ENCODE data around the gene TWSG1. TPM values are rescaled to one million over a fixed set of nuclear protein-coding genes. Genes with fewer than 3 reads are reported as not detected.
"Not testable (repeated sequence)": the region's sequence is repeated elsewhere in the genome, so short reads cannot be mapped to it uniquely, and the experiment has no call there.

TWSG1 gene
- total and polyA plus RNA-seq, 5 donors = 9.9 to 19.2 (median 14.2) TPM

DNA sequence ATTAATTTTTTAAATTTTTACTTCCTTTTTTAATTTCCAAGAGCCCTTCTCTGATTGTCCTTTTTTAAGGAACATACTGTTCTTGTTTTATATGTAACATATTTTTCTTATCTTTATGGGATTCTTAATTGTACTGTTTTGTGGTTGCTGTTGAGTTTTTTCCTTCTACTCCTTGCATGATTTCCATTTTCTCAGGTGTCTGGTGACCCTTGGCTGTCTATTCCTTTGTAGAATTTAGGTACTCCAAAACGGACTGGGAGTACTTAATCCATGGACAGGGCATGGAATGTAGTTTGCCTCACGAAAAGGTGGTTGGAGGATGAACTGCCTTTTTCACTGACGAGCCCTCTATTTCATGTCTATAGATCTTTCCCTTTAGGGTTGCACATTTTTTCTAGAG, 26.6 kb downstream of the TWSG1 start:
- Histone ChIP-seq H3K27ac (ENCODE audit: low read length) (no peak overlapping the region), H3K9me3 (ENCODE audit: control insufficient read depth, low read length) (no peaks in the 10 kb centered on the region), H3K4me3 (ENCODE audit: low read length) (no peak overlapping the region), H3K27me3 (ENCODE audit: control insufficient read depth, insufficient read depth) (no peaks in the 10 kb centered on the region), H3K4me1 (ENCODE audit: control insufficient read depth, insufficient read depth, low read length) (no peaks in the 10 kb centered on the region)
- ATAC-seq (no peak), DNase-seq (no peak)
- intact Hi-C loops (cut with DNase I) = no loop called here
- 90% methylated on average over 3 of the region's 3 CpGs for WGBS

DNA sequence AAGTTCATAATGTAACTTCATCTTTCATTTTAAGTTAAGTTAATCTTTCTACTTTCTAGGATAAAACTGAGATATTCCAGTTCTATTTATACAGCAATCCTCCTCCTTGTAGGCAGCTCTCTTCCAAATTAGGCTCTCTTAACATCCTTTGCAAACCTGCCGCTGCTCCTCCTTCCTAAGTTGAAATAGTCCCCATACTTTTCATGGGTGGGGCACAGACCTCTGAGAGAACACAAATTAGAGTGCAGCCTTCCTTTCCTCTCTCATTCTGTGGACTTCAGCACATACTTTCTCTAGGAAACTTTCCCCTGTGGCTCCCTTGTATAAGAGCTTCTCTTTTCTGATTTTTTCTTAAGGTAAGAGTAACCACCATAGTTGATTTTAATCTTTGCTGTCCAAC, 28.3 kb downstream of the TWSG1 start:
- H3K4me3 ChIP-seq (ENCODE audit: low read length) = no peak overlapping the region
- no peak overlapping the region for H3K27ac ChIP-seq (ENCODE audit: low read length)
- ATAC-seq = no peak
- intact Hi-C loops (cut with DNase I) = no loop called here
- DNase-seq = no peak
- no peaks in the 10 kb centered on the region for H3K27me3 ChIP-seq (ENCODE audit: control insufficient read depth, insufficient read depth)
- no peaks in the 10 kb centered on the region for H3K9me3 ChIP-seq (ENCODE audit: control insufficient read depth, low read length)
- H3K4me1 ChIP-seq (ENCODE audit: control insufficient read depth, insufficient read depth, low read length) = no peaks in the 10 kb centered on the region
- 82% methylated on average over 1 of the region's 1 CpG for WGBS

DNA sequence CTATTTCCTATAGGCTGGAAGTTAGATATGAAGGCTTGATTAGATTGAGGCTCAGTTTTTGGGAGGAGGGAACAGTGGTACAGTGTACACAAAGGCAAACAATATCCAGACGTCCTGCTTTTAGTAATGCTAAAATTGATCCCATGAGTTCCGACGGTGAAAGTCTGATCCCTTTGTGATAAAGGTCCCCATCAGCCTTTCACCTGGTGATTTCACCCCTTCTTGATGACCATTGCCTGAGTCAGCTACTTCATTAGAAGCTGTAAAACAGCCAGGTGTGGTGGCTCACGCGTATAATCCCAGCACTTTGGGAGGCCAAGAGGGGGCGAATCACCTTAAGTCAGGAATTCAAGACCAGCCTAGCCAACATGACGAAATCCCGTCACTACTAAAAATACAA, 29.7 kb downstream of the TWSG1 start:
- no peak for DNase-seq
- 94% methylated on average over 8 of the region's 8 CpGs for WGBS
- H3K4me1 ChIP-seq (ENCODE audit: control insufficient read depth, insufficient read depth, low read length) = no peaks in the 10 kb centered on the region
- no peak for ATAC-seq
- H3K27ac ChIP-seq (ENCODE audit: low read length) = no peak overlapping the region
- no peak overlapping the region for H3K4me3 ChIP-seq (ENCODE audit: low read length)
- intact Hi-C loops (cut with DNase I) = no loop called here
- no peaks in the 10 kb centered on the region for H3K27me3 ChIP-seq (ENCODE audit: control insufficient read depth, insufficient read depth)
- no peaks in the 10 kb centered on the region for H3K9me3 ChIP-seq (ENCODE audit: control insufficient read depth, low read length)

DNA sequence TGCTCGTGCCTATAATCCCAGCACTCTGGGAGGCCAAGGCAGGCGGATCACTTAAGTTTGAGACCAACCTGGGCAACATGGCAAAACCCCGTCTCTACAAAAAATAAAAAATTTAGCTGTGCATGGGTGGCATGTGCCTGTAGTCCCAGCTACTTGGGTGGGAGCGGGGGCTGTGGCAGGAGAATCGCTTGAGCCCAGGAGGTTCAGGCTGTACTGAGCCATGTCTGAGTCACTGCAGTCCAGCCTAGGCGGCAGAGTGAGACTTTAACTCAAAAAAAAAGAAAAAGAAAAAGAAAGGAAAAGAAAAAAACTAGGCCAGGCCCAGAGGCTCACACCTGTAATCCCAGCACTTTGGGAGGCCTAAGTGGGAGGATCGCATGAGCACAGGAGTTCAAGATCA, 30.8 kb downstream of the TWSG1 start:
- H3K9me3 ChIP-seq (ENCODE audit: control insufficient read depth, low read length) = no peaks in the 10 kb centered on the region
- H3K4me3 ChIP-seq (ENCODE audit: low read length) = no peak overlapping the region
- DNase-seq (no peak), ATAC-seq (no peak)
- WGBS = 96% methylated on average over 7 of the region's 7 CpGs
- intact Hi-C loops (cut with DNase I) = no loop called here
- H3K27me3 ChIP-seq (ENCODE audit: control insufficient read depth, insufficient read depth) = no peaks in the 10 kb centered on the region
- no peaks in the 10 kb centered on the region for H3K4me1 ChIP-seq (ENCODE audit: control insufficient read depth, insufficient read depth, low read length)
- no peak overlapping the region for H3K27ac ChIP-seq (ENCODE audit: low read length)

DNA sequence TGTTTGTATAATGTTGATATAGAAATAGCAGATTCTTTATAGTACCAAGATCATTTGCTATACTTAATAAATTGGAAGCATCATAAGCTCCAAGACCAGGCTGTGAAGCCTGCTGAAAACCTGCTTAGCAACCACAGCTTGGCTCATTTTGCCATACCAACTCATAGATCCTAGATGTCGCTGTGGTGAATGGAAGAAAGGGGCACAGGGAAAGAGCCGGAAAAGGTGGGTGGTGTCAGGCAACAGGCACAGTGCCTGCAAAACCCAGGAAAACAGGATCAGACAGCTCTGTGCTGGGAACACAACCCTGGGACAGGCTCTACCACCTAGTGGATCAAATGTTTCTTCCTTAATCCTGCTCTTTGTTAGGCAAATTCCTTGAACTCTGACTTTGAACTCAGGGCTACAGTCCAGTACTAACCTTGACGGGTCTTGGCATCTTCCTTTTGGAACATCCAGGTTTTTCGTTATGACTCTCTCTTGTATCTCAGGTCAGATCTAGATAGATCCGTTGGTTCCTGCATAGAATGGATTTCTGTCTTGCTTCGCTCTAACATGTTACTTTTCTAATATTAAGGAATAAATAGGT, 31.6 kb downstream of the TWSG1 start:
- Histone ChIP-seq H3K27me3 (ENCODE audit: control insufficient read depth, insufficient read depth) (no peaks in the 10 kb centered on the region), H3K4me3 (ENCODE audit: low read length) (no peak overlapping the region), H3K9me3 (ENCODE audit: control insufficient read depth, low read length) (no peaks in the 10 kb centered on the region), H3K27ac (ENCODE audit: low read length) (no peak overlapping the region), H3K4me1 (ENCODE audit: control insufficient read depth, insufficient read depth, low read length) (no peaks in the 10 kb centered on the region)
- DNase-seq = peak in 1 of 3 donors; percentile 14
- ATAC-seq = peak; percentile 78 to 83
- intact Hi-C loops (cut with DNase I) = no loop called here
- WGBS = 54% methylated on average over 6 of the region's 6 CpGs

DNA sequence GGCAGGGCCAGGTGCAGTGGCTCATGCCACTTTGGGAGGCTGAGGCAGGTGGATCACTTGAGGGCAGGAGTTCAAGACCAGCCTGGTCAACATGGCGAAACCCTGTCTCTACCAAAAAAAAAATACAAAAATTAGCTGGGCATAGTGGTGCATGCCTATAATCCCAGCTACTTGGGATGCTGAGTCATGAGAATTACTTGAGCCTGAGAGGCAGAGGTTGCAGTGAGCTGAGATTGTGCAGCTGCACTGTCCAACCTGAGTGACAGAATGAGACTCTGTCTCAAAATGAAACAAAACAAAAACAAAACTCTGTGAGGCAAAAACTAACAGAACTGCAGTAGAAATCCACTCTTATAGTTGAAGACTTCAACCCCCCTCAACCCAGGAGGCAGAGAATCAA, 38.7 kb downstream of the TWSG1 start:
- H3K9me3 ChIP-seq (ENCODE audit: control insufficient read depth, low read length); intact Hi-C loops (cut with DNase I); H3K4me1 ChIP-seq (ENCODE audit: control insufficient read depth, insufficient read depth, low read length); ATAC-seq; H3K27ac ChIP-seq (ENCODE audit: low read length); DNase-seq; H3K27me3 ChIP-seq (ENCODE audit: control insufficient read depth, insufficient read depth); H3K4me3 ChIP-seq (ENCODE audit: low read length): not testable (repeated sequence)
- WGBS = 97% methylated on average over 1 of the region's 1 CpG

DNA sequence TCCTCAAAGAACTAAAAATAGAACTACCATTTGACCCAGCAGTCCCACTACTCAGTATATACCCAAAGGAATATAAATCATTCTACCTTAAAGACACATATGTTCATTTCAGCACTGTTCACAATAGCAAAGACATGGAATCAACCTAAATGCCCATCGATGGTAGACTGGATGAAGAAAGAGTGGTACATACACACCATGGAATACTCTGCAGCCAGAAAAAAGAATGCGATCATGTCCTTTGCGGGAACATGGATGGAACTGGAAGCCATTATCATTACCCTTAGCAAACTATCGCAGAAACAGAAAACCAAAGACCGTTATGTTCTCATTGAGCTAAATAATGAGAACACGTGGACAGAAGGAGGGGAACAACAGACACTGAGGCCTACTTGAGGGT, 44.5 kb downstream of the TWSG1 start:
- Histone ChIP-seq H3K4me3 (ENCODE audit: low read length) (no peak overlapping the region), H3K27me3 (ENCODE audit: control insufficient read depth, insufficient read depth) (no peaks in the 10 kb centered on the region), H3K27ac (ENCODE audit: low read length) (no peak overlapping the region), H3K9me3 (ENCODE audit: control insufficient read depth, low read length) (no peaks in the 10 kb centered on the region), H3K4me1 (ENCODE audit: control insufficient read depth, insufficient read depth, low read length) (no peaks in the 10 kb centered on the region)
- no peak for DNase-seq
- intact Hi-C loops (cut with DNase I) = no loop called here
- WGBS = 99% methylated on average over 6 of the region's 6 CpGs
- no peak for ATAC-seq

DNA sequence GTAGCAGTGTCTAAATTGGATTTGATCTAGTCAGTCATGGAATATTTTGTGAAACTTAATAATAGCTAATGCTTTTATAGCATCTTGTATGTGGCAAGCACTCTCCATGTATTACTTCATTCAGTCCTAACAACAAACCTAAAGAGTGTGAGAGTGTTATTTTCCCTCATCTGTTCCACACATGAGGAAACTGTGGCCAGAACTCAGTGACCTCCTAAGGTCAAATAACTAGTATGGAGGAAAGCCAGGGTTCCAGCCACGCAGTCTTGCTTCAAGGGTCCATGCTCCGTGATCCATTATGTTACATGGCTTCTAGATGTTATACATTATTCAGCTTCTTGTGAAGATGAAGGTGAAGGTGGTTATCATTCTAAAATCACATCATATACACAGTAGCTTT, 45.5 kb downstream of the TWSG1 start:
- ATAC-seq (peak in 1 of 2 donors; percentile 29), DNase-seq (no peak)
- Histone ChIP-seq H3K4me3 (ENCODE audit: low read length) (no peak overlapping the region), H3K4me1 (ENCODE audit: control insufficient read depth, insufficient read depth, low read length) (no peaks in the 10 kb centered on the region), H3K27me3 (ENCODE audit: control insufficient read depth, insufficient read depth) (no peaks in the 10 kb centered on the region), H3K9me3 (ENCODE audit: control insufficient read depth, low read length) (no peaks in the 10 kb centered on the region), H3K27ac (ENCODE audit: low read length) (no peak overlapping the region)
- intact Hi-C loops (cut with DNase I) = no loop called here
- 57% methylated on average over 2 of the region's 2 CpGs for WGBS

DNA sequence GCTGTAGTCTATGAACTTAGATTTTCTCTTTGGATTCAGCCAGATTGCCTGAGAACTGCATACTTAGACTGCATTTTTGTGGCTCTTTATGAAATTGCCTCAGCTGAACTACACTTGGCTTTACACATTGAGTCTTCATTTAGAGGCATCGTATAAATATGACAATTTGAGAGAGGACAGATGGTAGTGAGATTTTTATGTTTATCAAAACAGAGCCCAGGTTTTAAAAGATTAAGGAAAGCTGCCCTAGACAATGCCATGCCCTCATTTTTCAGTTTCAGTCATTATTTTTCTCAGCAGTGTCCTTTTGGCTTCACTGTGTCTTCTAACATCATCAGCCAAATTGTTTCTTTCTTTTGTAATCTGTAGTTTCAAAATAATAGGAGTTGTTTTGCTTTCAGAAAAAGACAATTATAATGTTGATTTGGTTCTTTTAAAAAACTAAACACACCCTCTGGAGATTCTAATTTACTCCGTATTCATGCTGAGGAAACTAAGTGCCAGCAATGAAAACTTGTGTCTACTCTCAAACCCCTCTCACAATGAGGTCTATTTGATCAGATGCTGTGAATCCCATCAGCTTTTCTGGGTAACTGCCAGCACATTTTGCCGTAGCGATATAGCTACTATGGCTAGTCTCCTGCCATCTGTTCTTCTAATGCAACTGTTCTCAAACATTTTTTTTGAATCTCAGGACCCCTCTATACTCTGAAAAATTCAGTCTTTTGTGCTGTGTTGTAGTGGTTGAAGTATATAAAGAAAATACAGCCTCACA, 46.2 kb downstream of the TWSG1 start:
- Histone ChIP-seq H3K9me3 (ENCODE audit: control insufficient read depth, low read length) (no peaks in the 10 kb centered on the region), H3K4me3 (ENCODE audit: low read length) (no peak overlapping the region), H3K27me3 (ENCODE audit: control insufficient read depth, insufficient read depth) (no peaks in the 10 kb centered on the region), H3K4me1 (ENCODE audit: control insufficient read depth, insufficient read depth, low read length) (no peaks in the 10 kb centered on the region), H3K27ac (ENCODE audit: low read length) (no peak overlapping the region)
- no peak for ATAC-seq
- intact Hi-C loops (cut with DNase I) = no loop called here
- 58% methylated on average over 4 of the region's 4 CpGs for WGBS
- no peak for DNase-seq

DNA sequence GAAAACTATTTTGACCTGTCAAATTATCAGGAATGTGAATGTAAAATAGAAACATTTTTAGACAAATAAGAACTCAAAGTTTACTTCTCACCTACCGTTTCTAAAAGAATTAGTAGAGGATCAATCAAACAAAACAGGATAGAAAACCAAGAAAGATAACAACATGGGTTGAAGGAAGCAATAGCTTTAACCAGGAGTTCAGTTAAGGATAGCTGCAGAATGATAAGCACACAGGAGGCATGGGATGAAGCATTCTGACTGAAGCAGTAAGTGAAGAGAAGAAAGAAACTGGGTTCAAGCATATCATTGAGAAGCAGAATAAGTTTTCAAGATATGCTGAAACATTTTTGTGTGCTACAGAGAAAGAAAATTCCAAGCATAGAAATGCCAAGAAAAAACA, 52.3 kb downstream of the TWSG1 start:
- no peak overlapping the region for H3K27ac ChIP-seq (ENCODE audit: low read length)
- intact Hi-C loops (cut with DNase I) = no loop called here
- 31% methylated on average over 1 of the region's 1 CpG for WGBS
- no peak overlapping the region for H3K4me3 ChIP-seq (ENCODE audit: low read length)
- no peaks in the 10 kb centered on the region for H3K9me3 ChIP-seq (ENCODE audit: control insufficient read depth, low read length)
- no peak for ATAC-seq
- H3K4me1 ChIP-seq (ENCODE audit: control insufficient read depth, insufficient read depth, low read length) = no peaks in the 10 kb centered on the region
- no peak for DNase-seq
- H3K27me3 ChIP-seq (ENCODE audit: control insufficient read depth, insufficient read depth) = no peaks in the 10 kb centered on the region

DNA sequence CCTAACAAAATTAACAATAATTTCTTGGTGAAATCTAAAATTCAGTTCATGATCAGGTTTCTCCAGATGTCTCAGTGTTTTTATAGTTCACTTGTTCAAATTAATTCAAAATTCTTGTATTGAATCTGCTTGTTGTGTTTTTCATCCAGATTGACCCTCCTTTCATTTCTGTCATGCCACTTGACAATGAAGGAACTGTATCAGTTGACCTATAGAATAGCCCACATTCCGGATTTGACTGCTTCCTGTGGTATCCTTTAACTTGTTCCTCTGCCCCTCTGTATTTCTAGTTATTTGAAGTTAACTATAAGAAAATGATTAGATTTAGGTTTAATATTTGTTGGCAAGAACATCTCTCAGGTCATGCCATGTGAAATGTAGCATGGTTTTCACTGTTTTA, 53.3 kb downstream of the TWSG1 start:
- 72% methylated on average over 1 of the region's 1 CpG for WGBS
- DNase-seq = no peak
- Histone ChIP-seq H3K27ac (ENCODE audit: low read length) (no peak overlapping the region), H3K4me3 (ENCODE audit: low read length) (no peak overlapping the region), H3K9me3 (ENCODE audit: control insufficient read depth, low read length) (no peaks in the 10 kb centered on the region), H3K27me3 (ENCODE audit: control insufficient read depth, insufficient read depth) (no peaks in the 10 kb centered on the region), H3K4me1 (ENCODE audit: control insufficient read depth, insufficient read depth, low read length) (no peaks in the 10 kb centered on the region)
- no peak for ATAC-seq
- intact Hi-C loops (cut with DNase I) = no loop called here
